ENCODE data around the gene CALB2. TPM values are rescaled to one million over a fixed set of nuclear protein-coding genes. Genes with fewer than 3 reads are reported as not detected.

The CALB2 gene
- total and polyA plus RNA-seq, 2 experiments from 2014 or later, result 2.4 to 4.2 TPM

GRCh38 chr16:71373073-71373472 lies 14.6 kb downstream of the CALB2 start:
- no peaks in the 10 kb centered on the region; the same call in 2 of the 3 replicates for H3K4me1 Mint-ChIP-seq
- H3K27me3 Mint-ChIP-seq (ENCODE audit: insufficient read depth, low read depth, poor library complexity), result peaks cover 9% of the 10 kb centered on the region
- no peaks in the 10 kb centered on the region for H3K36me3 Mint-ChIP-seq (ENCODE audit: low read depth)
- Histone ChIP-seq H4K20me1 (replicated peaks; ENCODE audit: insufficient read depth) (no peaks in the 10 kb centered on the region), H3K9me2 (ENCODE audit: insufficient read depth) (peaks cover 4% of the 10 kb centered on the region; the same call in 1 of the 2 replicates), H3K27ac (ENCODE audit: low read depth) (no peak overlapping the region), H3K4me1 (ENCODE audit: insufficient read depth) (no peaks in the 10 kb centered on the region), H3K4me3 (no peak overlapping the region), H3K36me3 (ENCODE audit: insufficient read depth) (no peaks in the 10 kb centered on the region), H3K27me3 (ENCODE audit: insufficient read depth) (no peaks in the 10 kb centered on the region), H3K4me2 (no peak overlapping the region), H2AFZ (no peak overlapping the region), H3F3A (replicated peaks; ENCODE audit: low read depth) (no peaks in the 10 kb centered on the region), H3K79me2 (replicated peaks; ENCODE audit: insufficient read depth) (no peaks in the 10 kb centered on the region)
- H3K27ac Mint-ChIP-seq, result no peak overlapping the region
- TF ChIP-seq STAT1 (IDR thresholded peaks at IDR 0.05; ENCODE audit: unreplicated experiment) (no peak), ZNF114 (CRISPR knock-in tag; IDR thresholded peaks at IDR 0.05) (no peak), POLR2AphosphoS5 (IDR thresholded peaks at IDR 0.05; ENCODE audit: low read depth) (no peak), CREB1 (CRISPR knock-in tag; IDR thresholded peaks at IDR 0.05; ENCODE audit: low read depth) (no peak), EZH2 (IDR thresholded peaks at IDR 0.05; ENCODE audit: low read depth, unreplicated experiment) (no peak), ZNF331 (CRISPR knock-in tag; IDR thresholded peaks at IDR 0.05; ENCODE audit: low read depth) (no peak), REST (IDR thresholded peaks at IDR 0.05; ENCODE audit: unreplicated experiment) (no peak), CTCF (conservative IDR thresholded peaks at IDR 0.05; ENCODE audit: low read depth in 2 of 2) (no peak), NANOG (IDR thresholded peaks at IDR 0.05; ENCODE audit: borderline replicate concordance) (no peak), JUNB (IDR thresholded peaks at IDR 0.05; ENCODE audit: unreplicated experiment) (no peak), EZH2phosphoT487 (IDR thresholded peaks at IDR 0.05; ENCODE audit: unreplicated experiment) (no peak)
- TF ChIP-seq, protein P1, sequence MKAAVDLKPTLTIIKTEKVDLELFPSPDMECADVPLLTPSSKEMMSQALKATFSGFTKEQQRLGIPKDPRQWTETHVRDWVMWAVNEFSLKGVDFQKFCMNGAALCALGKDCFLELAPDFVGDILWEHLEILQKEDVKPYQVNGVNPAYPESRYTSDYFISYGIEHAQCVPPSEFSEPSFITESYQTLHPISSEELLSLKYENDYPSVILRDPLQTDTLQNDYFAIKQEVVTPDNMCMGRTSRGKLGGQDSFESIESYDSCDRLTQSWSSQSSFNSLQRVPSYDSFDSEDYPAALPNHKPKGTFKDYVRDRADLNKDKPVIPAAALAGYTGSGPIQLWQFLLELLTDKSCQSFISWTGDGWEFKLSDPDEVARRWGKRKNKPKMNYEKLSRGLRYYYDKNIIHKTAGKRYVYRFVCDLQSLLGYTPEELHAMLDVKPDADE (IDR thresholded peaks at IDR 0.05), result no peak
- TF ChIP-seq, protein P2, sequence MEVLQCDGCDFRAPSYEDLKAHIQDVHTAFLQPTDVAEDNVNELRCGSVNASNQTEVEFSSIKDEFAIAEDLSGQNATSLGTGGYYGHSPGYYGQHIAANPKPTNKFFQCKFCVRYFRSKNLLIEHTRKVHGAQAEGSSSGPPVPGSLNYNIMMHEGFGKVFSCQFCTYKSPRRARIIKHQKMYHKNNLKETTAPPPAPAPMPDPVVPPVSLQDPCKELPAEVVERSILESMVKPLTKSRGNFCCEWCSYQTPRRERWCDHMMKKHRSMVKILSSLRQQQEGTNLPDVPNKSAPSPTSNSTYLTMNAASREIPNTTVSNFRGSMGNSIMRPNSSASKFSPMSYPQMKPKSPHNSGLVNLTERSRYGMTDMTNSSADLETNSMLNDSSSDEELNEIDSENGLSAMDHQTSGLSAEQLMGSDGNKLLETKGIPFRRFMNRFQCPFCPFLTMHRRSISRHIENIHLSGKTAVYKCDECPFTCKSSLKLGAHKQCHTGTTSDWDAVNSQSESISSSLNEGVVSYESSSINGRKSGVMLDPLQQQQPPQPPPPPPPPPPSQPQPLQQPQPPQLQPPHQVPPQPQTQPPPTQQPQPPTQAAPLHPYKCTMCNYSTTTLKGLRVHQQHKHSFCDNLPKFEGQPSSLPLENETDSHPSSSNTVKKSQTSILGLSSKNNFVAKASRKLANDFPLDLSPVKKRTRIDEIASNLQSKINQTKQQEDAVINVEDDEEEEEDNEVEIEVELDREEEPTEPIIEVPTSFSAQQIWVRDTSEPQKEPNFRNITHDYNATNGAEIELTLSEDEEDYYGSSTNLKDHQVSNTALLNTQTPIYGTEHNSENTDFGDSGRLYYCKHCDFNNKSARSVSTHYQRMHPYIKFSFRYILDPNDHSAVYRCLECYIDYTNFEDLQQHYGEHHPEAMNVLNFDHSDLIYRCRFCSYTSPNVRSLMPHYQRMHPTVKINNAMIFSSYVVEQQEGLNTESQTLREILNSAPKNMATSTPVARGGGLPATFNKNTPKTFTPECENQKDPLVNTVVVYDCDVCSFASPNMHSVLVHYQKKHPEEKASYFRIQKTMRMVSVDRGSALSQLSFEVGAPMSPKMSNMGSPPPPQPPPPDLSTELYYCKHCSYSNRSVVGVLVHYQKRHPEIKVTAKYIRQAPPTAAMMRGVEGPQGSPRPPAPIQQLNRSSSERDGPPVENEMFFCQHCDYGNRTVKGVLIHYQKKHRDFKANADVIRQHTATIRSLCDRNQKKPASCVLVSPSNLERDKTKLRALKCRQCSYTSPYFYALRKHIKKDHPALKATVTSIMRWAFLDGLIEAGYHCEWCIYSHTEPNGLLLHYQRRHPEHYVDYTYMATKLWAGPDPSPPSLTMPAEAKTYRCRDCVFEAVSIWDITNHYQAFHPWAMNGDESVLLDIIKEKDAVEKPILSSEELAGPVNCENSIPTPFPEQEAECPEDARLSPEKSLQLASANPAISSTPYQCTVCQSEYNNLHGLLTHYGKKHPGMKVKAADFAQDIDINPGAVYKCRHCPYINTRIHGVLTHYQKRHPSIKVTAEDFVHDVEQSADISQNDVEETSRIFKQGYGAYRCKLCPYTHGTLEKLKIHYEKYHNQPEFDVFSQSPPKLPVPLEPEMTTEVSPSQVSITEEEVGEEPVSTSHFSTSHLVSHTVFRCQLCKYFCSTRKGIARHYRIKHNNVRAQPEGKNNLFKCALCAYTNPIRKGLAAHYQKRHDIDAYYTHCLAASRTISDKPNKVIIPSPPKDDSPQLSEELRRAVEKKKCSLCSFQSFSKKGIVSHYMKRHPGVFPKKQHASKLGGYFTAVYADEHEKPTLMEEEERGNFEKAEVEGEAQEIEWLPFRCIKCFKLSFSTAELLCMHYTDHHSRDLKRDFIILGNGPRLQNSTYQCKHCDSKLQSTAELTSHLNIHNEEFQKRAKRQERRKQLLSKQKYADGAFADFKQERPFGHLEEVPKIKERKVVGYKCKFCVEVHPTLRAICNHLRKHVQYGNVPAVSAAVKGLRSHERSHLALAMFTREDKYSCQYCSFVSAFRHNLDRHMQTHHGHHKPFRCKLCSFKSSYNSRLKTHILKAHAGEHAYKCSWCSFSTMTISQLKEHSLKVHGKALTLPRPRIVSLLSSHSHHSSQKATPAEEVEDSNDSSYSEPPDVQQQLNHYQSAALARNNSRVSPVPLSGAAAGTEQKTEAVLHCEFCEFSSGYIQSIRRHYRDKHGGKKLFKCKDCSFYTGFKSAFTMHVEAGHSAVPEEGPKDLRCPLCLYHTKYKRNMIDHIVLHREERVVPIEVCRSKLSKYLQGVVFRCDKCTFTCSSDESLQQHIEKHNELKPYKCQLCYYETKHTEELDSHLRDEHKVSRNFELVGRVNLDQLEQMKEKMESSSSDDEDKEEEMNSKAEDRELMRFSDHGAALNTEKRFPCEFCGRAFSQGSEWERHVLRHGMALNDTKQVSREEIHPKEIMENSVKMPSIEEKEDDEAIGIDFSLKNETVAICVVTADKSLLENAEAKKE (CRISPR knock-in tag; IDR thresholded peaks at IDR 0.05), result no peak
- no peak for ATAC-seq
- DNase-seq (ENCODE audit: low spot score), result no peak
- no peak overlapping the region for H3K4me3 Mint-ChIP-seq
- no peaks in the 10 kb centered on the region; the same call in 2 of the 3 replicates for H3K9me3 Mint-ChIP-seq
